Measurements from ENCODE around the gene BIN1.
"Not testable (repeated sequence)": the region's sequence is repeated elsewhere in the genome, so short reads cannot be mapped to it uniquely, and the experiment has no call there.

The BIN1 gene

DNA sequence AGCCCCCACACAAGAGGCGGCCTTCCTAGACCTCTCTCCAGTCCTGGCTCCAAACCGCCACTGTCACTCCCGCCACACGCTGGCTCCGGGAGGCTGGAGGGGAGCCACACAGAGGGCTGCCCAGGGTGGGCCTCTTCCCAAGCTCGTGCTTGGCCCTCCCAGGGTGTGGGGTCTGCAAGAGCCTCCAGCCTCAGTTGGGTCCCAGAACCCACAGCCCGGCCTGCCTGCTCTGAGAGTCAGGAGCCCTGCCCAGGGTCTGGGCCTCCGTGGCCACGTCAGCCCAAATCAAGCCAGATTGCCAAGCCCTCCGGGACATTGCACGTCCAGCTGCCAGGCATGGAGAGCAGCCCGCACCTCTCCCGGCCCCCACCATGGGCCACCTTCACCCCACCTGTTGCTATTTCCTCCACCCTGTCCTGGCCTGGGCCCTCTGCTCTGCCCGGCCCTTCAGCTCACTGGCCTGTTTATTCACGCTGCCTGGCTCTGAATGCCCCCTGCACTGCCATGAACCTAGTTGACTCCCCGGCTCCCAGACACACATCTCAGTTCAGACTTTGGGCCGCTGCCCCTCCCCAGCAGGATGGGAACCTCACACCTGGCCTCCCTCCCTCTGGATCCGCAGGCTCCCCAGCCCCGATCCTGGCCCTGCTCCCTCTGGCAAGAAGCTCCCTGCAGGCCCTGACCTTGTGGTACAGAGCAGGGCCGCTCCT is 61.0 kb downstream of the BIN1 start:
- no peak for DNase-seq

DNA sequence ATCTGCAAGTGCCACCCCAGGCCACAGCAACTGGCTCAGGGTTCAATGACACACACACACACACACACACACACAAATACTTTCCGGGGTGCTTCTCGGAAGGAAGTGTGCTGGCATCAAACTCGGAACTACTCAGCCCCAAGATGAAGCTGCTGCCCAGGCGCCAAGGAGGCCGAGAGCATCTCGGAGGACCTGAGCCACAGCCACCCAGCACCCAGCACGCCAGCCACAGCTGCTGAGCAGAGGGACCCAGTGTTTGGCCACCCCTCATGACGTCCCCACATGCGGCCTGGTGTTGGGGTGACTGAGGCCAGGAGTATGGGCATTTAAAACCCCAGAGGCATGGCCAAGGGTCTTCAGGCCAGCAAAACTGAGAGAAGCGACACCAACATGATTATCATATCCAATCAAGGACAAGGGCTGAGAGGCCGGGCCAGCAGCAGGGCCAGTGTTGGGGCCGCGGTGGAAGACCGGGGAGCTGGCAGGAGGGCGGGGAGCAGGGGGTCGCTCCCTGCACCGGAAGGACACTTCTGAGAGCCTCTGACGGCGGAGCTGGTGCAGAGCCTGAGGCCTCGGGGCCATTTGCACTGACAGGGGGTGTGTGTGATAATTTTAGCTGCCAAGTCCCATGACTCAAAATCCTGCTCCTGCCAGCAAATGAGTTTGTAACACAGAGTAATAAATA is 61.8 kb downstream of the BIN1 start:
- no peak for DNase-seq

DNA sequence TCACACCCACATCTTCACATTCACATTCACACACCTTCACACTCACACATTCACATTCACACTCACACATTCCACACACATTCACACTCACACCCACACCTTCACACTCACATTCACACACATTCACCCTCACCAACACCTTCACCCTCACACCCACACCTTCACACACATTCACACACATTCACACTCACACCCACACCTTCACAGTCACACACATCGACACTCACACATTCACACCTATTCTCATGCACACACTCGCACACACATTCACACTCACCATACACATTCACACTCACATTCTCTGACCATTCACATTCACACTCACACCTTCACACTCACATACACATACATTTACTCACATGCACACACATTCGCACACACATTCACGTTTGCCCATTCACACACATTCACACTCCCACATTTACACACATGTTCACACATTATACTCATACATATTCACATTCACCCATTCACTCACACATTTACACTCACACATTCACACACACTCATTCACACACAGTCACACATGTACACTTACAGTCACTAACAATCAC is 62.7 kb downstream of the BIN1 start:
- no peak for DNase-seq

DNA sequence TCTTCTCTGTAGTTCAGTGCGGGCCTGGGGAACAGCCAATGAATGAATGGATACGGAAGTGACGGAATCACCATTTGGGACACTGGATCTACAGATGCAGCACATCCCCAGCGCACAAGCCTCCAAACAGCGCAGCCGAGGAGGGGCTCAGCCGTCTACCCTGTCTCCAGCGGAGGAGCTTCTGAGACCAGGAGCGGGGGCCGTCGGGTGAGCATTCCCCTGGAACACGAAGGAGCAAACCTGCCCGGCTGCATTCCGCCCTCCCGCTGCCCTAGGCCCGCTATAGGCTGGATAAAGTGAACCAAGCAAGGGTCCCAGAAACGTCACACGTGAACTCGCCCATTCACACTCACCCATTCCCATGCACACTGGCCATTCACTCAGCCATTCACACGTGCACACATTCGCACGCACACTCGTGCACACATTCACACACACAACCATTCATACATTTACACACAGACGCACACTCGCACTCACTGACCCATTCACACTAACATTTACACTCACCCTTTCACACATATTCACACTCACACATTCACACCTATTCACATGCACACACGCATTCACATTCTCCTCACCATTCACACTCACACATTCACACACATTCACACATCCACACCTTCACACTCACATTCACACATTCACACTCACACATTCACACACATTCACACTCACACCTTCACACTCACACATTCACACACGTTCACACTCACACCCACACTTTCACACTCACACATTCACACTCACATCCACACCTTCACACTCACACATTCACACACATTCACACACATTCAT is 63.4 kb downstream of the BIN1 start:
- DNase-seq, result no peak

DNA sequence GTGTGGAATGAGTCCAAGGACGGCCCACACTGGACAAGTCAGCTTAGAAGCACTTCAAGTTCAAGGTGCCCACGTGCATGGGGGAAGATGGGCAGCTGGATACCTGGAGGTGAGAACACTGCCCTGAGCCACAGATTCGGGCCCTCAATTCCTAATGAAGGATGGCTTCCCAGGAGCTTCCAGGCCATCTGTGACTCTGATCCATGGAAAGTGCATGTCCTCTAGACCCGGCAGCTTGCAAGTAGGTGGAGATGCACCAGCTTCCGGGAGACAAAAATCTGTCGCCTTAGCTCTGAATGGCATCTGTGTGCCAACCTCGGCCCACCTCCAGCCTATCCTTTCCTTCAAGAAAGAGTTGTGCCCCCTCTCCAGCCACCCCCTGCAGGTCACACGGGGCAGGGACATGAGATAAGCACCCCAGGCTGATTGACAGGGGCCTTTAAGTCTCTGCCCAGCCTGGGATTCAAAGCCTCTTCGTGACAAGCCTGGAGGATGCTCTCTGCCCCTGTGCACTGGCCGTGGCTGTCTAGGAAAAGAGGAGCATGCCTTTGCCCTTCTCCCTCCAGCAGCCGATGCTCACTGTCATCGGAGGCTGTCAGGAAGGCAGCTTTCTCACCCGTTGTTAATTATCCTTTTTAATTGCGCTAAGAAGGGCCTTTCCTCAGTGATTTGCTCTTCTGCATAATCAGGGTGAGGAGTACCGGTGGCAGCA is 65.5 kb downstream of the BIN1 start:
- DNase-seq, result no peak

DNA sequence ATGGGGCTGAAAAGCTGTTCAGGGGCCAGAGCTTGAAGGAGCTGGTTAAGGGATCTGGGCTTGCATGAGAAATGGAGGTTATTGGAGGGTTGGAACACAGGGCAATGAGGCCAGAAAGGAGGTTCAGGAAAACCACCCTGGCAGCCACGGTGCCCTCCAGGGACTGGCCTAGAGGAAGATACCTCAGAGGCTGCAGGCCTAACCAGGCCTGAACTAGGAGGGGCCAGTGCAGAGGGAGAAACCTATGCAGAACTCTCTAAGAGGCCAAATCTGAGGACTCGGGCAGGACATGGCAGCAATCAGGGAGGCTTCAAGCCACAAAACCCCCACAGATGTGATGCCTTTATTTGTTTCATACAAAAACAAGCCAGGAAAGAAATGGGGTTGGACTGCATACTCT is 66.8 kb downstream of the BIN1 start:
- no peak for DNase-seq

DNA sequence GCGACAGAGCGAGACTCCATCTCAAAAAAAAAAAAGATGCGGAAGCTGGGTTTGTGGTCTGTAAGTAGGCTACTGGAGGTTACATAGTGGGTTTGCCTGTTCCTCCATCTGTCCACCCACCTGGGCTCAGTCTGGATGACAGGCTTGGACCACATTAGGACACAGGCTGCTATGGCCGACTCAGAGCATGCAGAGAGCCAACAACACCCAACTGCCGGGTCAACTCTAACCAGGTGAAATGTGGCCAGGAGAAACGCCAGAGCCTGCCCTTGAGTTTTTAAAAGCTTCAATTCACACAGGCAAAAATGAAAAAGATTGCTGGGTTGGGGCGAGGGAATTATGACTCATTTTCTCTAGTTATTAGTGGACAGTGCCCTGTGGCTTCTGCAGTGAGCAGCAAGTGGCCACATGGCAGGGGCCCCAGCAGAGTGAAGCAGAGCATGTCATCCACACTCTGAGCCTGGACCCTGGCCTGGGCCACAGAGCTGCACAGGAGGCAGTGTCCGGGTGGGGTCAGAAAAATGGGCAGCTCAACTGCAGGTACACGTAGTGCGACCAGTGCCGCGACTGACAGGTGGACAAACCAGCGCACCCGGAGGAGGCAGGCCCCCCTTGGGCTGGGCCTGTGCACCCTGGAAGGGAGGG is 67.4 kb downstream of the BIN1 start:
- no peak for DNase-seq

DNA sequence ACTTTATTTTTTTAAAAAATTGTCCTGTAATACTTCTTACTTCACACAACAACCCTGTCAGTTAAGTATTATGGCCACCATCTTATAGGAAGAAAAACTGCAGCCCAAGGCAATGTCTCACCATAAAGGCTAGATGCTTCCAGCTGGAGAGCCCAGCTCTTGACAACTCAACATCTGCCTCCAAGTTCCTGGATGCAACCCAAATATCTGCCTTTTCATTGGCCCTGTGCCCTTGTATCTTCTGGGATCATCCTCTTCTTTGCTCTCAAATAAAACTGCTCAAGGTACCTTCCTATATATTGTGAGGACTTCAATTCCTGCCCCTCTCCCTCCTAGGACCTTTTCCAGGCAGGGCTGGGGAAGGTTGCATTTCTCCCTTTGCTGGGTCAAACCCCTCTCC is 69.5 kb downstream of the BIN1 start:
- DNase-seq, result no peak

DNA sequence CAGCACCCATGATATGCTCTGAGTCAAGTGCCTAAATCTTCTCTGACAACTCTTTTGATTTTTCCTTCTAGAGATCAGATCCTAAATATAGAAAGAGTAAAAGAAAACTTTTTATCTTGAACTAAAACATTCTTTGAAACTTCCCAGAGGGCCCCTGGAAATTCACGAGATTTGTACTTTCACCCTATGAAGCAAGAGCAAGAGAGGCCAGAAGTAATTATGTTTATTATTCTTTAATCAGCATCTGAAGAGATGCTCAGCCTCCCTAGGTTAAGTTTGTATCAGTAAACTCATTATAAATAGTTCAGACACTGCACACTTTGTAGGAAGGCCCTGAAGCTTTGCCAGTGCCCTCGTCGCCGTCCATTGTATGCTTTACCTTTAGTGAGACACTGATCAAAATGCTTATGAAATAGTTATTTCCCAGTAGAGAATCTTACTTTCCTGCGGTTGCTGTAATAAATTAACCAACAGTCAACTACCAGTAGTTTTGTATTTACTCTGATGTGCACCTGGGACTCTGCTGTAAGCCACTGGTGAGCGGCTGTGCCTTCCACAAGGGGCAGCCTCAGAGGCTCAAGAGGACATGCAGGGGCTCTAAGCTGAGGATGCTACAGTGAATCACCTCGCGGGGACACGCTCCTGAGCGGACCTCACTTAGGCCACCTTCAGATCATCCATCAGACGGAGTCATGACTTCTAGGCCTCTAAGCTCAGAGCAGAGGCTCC is 71.9 kb downstream of the BIN1 start:
- DNase-seq, result no peak

DNA sequence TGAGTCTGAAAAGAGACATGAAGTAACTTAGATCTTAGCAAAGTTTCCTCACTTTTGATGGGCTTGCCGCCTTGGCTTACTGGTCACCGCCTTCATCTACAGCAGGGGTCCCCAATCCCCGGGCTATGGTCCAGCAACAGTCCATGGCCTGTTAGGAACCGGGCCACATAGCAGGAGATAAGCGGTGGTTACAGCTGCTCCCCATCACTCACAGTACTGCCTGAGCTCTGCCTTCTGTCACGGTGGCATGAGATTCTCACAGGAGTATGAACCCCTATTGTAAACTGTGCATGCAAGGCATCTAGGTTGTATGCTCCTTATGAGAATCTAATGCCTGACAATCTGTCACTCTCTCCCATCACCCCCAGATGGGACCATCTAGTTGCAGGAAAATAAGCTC is 72.9 kb downstream of the BIN1 start:
- no peak for DNase-seq

DNA sequence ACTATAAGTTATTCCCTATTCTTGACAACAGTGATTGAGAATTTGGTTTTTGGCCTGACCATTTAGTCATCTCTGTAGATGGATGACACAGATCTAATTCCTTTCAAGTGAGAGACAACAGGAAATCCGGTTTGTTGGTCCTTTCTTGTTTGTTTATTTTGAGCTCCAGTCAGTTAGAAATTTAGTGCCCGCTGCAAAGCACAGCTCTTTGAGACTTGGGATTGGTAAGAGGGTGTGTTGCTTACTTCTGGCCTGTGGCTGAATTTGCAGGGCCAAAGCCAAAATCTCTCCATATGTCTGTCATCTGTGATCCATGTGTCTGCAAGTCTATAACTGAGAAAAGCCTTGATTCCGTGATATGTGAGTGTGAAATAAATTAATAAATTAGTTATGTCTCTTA is 74.3 kb downstream of the BIN1 start:
- no peak for DNase-seq

DNA sequence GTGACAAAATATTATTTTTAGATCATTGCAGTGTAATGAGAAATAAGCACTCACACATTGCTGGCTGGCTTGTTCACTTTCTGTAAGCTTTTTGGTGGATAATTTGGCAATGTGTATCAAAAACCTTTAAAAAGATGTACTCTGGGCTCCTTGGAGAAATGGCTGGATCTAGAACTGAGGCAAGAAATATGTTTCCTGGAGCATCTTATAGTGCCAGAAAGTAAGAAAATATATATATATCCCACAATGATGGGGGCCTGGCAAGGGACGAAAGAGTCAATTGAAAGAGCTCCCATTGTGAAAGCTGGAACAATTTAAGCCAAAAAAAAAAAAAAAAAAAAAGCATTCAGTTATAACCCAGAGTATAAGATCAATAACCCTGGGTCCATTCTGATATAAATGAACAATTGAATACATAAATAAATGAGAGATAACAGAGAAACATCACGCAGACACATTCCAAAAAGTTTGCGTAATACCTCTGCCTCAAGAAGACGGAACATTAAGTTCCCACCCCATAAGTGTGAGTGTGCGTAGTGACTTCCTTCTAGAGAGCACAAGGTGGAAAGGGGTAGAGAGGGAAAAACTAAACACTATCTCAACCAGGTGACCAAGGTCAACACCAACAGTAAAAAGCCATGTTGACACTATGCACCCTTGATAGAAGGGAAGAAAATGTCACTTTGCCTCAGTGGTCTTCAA is 77.5 kb downstream of the BIN1 start:
- DNase-seq, result no peak

DNA sequence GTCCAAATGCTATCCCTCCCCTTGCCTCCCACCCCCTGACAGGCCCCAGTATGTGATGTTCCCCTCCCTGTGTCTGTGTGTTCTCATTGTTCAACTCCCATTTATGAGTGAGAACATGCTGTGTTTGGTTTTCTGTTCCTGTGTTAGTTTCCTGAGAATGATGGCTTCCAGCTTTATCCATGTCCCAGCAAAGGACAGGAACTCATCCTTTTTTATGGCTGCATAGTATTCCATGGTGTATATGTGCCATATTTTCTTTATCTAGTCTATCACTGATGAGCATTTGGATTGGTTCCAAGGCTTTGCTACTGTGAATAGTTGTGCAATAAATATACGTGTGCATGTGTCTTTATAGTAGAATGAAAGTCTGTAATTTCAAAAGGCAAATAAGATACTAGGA is 78.2 kb downstream of the BIN1 start:
- not testable (repeated sequence) for DNase-seq

DNA sequence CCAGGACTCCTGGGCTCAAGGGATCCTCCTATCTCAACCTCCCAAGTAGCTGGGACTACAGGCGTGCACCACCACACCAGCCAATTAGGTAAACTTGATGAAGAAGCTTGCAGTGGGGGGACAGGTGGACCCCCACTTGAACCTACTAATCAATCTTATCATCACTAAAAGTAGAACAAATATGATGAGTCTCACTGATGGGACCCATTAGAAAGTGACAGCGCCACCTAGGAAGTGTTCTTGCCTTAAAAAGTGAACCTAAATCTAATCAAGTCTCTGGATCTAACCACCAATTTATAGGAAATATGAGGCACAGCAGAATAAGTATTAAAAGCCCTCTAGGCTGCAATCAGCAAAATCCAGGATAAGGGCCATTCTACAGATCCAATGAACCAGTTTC is 79.2 kb downstream of the BIN1 start:
- DNase-seq, result no peak

DNA sequence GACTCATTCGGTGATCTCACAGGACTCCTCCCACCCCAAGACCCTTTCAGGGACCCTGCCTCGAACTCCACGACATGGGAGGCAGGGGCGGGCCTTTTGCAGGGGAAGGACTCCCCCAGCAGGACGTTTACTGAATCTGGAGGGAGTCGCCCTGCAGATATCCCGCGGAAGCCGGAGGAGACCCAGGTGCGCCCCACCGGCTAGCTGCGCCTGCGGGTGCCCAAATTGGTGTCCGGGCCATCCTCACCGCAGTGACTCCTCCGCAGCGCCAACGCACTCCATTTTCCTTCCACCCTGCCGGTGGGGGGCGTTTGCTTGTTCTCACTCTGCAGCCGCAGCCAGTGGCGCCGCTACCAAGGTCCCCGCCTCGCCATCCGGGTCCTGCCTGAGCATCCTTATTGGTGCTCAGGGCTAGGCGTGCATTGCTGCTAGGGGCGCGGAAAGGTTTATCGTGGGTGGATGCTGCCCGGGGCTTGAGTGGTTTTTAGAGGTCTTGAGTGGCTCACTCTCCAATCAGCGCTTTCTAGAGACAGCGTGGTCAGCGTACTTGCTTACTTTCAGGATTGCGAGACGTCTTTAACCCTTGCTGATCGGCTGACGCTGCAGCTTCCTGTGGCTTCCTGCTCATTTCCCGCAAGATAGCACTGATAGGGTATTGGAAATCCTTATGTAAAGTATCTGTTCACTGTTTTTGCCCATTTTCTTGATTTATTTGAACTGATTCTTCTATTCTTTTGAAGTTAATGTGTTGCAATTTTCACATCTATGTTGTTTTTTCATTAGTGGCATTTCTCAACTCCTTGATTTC is 81.4 kb downstream of the BIN1 start:
- peak; percentile 46 for DNase-seq

DNA sequence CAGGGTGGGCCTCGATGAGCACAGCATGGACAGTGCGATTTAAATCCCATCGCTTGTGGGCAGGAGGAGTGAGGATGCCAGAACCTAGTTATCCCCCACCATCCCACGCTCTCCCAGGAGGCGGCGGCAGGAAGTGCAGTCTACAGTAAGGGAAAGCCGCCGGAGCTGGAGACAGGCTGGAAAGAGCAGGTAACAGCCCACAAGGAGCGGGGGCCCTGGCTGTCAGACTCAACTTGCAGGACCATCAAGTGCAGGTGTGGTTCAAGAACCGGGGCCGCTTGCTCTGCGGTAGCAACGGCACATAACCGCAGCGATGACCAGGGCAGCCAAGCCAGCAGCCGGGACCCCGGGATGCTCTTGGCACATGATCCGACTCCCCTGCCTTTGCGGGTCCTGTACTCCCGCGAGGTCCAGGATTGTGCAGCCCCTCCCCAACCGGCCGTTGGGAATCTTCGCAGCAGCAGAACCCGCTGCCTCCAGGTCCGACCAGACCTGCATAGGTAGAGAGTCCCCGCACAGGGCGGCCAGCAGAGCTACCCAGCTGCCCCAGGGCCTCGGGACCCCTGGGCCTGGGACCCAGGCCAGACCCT is 82.1 kb downstream of the BIN1 start:
- no peak for DNase-seq

DNA sequence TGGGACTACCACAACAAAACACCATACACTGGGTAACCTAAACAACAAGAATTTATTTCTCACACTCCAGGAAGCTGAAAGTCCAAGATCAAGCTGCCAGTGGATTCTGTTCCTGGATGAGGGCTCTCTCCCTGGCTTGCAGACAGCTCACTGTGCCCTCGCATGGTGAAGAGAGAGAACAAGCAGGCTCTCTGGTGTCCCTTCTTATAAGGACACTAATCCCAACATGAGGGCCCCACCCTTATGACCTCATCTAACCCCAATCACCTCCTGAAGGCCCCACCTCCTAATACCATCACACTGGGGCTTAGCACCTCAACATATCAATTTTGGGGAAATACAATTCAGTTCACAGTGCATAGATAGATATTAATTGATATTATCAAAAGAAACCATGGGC is 83.5 kb downstream of the BIN1 start:
- no peak for DNase-seq

DNA sequence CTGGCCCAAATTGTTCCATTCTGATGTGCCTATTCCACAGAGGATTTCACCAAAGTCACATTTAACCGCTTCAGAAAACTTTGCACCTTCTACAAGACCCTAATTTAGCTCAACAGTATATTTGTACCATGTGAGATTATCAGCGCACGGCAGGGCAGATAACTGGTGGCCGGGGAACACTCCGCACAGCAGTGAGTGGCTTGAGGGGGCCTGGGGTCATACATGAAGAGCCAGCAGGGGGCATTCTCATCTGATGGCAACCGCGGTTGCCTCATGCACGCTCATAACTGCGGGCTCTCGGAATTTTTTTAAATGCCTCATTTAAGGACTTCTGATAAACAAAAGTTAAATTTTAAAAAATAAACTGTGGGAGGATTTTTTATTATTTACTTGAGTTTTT is 84.1 kb downstream of the BIN1 start:
- DNase-seq, result no peak

DNA sequence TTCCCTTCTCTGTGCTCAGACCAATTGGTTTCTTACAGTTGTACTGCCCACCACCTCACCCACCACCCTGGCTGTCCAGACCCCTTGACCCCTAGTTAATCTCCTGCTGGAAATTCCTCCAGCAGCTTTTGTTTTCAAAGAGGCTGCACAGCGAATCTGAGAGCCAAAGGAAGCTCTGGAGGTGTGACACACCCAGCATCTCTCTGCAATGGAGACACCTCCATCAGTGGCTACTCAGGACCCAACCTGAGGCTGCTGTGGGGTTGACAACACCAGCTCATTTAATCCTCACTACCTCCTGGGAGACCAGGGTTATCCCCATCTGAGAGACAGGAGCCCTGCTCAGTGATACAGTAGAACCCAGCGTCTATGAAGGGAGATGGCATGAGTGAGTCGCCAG is 86.4 kb downstream of the BIN1 start:
- DNase-seq, result no peak

DNA sequence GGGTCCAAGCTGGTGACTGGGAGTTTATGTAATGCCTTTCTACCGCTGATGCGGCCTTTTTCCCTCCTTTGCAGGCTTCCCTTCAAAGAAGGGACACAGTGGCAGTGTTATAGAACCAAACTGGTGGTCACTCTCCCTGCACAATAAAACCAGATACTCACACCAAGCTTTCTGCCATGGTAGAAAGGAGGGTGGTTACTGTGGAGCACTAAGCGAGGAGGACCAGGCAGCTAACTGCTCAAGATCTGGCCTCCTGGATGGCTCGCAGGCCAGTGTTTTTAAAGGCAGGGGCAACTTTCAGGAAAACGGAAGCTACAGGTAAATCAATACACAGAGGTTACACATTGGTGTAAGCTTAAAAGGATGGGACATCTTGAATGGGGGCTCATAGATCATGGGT is 89.4 kb downstream of the BIN1 start:
- DNase-seq, result no peak

Data from effector CD8-positive, alpha-beta T cell (primary cell).